ENCODE data around the gene TMCO4.
A peak's percentile ranks its signal among the peaks of the same experiment; 100 is the strongest.

The TMCO4 gene

GRCh38 chr1:19695772-19696171 is 103.9 kb downstream of the TMCO4 start:
- intact Hi-C loops (cut with DNase I), result no loop called here
- peak in 1 of 10 donors; percentile 8 for DNase-seq

GRCh38 chr1:19694298-19694697 is 105.4 kb downstream of the TMCO4 start:
- intact Hi-C loops (cut with DNase I), result no loop called here
- DNase-seq, result peak in 2 of 10 donors; percentile 46 to 71

GRCh38 chr1:19690342-19690741 is 109.4 kb downstream of the TMCO4 start:
- intact Hi-C loops (cut with DNase I), result no loop called here
- peak in 1 of 10 donors; percentile 71 for DNase-seq

GRCh38 chr1:19689856-19690255 is 109.9 kb downstream of the TMCO4 start:
- DNase-seq, result peak in 1 of 10 donors; percentile 28
- intact Hi-C loops (cut with DNase I), result no loop called here

- peak in 1 of 10 donors; percentile 66 for DNase-seq
- intact Hi-C loops (cut with DNase I), result no loop called here
Measured at GRCh38 chr1:19689085-19689757, 110.5 kb downstream of the TMCO4 start.

GRCh38 chr1:19688041-19688842 is 111.5 kb downstream of the TMCO4 start:
- peak in 1 of 10 donors; percentile 62 for DNase-seq
- intact Hi-C loops (cut with DNase I), result no loop called here

GRCh38 chr1:19687414-19687813 is 112.3 kb downstream of the TMCO4 start:
- DNase-seq, result peak in 1 of 10 donors; percentile 2
- intact Hi-C loops (cut with DNase I), result no loop called here

GRCh38 chr1:19685994-19686393 is 113.7 kb downstream of the TMCO4 start:
- no peak for DNase-seq
- intact Hi-C loops (cut with DNase I), result no loop called here

- peak in 1 of 10 donors; percentile 26 for DNase-seq
- intact Hi-C loops (cut with DNase I), result no loop called here
Measured at GRCh38 chr1:19684677-19685076, 115.0 kb downstream of the TMCO4 start.

GRCh38 chr1:19683351-19683750 is 116.4 kb downstream of the TMCO4 start:
- intact Hi-C loops (cut with DNase I), result no loop called here
- no peak for DNase-seq

- intact Hi-C loops (cut with DNase I), result no loop called here
- DNase-seq, result no peak
Measured at GRCh38 chr1:19682901-19683300, 116.8 kb downstream of the TMCO4 start.

GRCh38 chr1:19682257-19682656 is 117.5 kb downstream of the TMCO4 start:
- DNase-seq, result peak in 3 of 10 donors; percentile 47 to 88 (median 74)
- intact Hi-C loops (cut with DNase I), result no loop called here

- intact Hi-C loops (cut with DNase I), result no loop called here
- DNase-seq, result no peak
Measured at GRCh38 chr1:19680644-19681043, 119.1 kb downstream of the TMCO4 start.

GRCh38 chr1:19679691-19680090 is 120.0 kb downstream of the TMCO4 start:
- no peak for DNase-seq
- intact Hi-C loops (cut with DNase I), result no loop called here

- no peak for DNase-seq
- intact Hi-C loops (cut with DNase I), result no loop called here
Measured at GRCh38 chr1:19678931-19679453, 120.7 kb downstream of the TMCO4 start.

GRCh38 chr1:19678493-19678892 is 121.2 kb downstream of the TMCO4 start:
- intact Hi-C loops (cut with DNase I), result no loop called here

GRCh38 chr1:19676438-19676922 is 123.2 kb downstream of the TMCO4 start:
- DNase-seq, result no peak
- intact Hi-C loops (cut with DNase I), result no loop called here

More at GRCh38 chr1:19678493-19678892, 121.2 kb downstream of the TMCO4 start:
- no peak for DNase-seq

- intact Hi-C loops (cut with DNase I), result no loop called here
- peak in 1 of 10 donors; percentile 47 for DNase-seq
Measured at GRCh38 chr1:19675797-19676196, 123.9 kb downstream of the TMCO4 start.

GRCh38 chr1:19672237-19672636 is 127.5 kb downstream of the TMCO4 start:
- peak in 6 of 10 donors; percentile 31 to 91 (median 72) for DNase-seq
- intact Hi-C loops (cut with DNase I), result no loop called here

GRCh38 chr1:19670787-19671186 is 128.9 kb downstream of the TMCO4 start:
- no peak for DNase-seq
- intact Hi-C loops (cut with DNase I), result no loop called here

GRCh38 chr1:19668888-19669287 is 130.8 kb downstream of the TMCO4 start:
- DNase-seq, result no peak
- intact Hi-C loops (cut with DNase I), result no loop called here

Measured in posterior cingulate gyrus (tissue), 11 donors.